ENCODE results near the gene CCDC138. TPM values are rescaled to one million over a fixed set of nuclear protein-coding genes. Genes with fewer than 3 reads are reported as not detected.
"Not testable (repeated sequence)": the region's sequence is repeated elsewhere in the genome, so short reads cannot be mapped to it uniquely, and the experiment has no call there.

The CCDC138 gene
- 1 to 10 TPM; 9.1 to 9.5 TPM for total RNA-seq

GRCh38 chr2:108786354-108787215 is at the start of gene CCDC138:
Gene CCDC138, plus strand, starts transcription at chr2:108786771. Its CDS starts 52 bp downstream, at chr2:108786823.
- peak; percentile 94 for DNase-seq
- CTCF ChIA-PET: interaction anchor here (0.7 kb wide), 1 partner anchor 498 kb away, joined by 3 read pairs; no protein-coding TSS in a partner anchor
- intact Hi-C loops (cut with micrococcal nuclease): loop anchor here (1.0 to 5.0 kb wide), 5 partner anchors 67 to 426 kb away; partner anchors contain the start of gene RANBP2
- Mint-ChIP-seq H3K27me3 (no peaks in the 10 kb centered on the region), H3K4me1 (ENCODE audit: low read depth) (peaks cover 13% of the 10 kb centered on the region), H3K4me3 (peak within 1 kb of the TSS; percentile 91), H3K9me3 (no peaks in the 10 kb centered on the region), H3K36me3 (peaks cover 15% of the 10 kb centered on the region), H3K27ac (peak within 1 kb of the TSS; percentile 81)
- POLR2A ChIA-PET: interaction anchor here (0.6 to 1.1 kb wide), 3 partner anchors 18 to 67 kb away, joined by 3 to 4 read pairs (median 3); partner anchors contain the start of gene RANBP2

- CTCF ChIA-PET; intact Hi-C loops (cut with micrococcal nuclease); H3K4me1 Mint-ChIP-seq (ENCODE audit: low read depth); DNase-seq; POLR2A ChIA-PET; H3K4me3 Mint-ChIP-seq; H3K9me3 Mint-ChIP-seq; H3K27me3 Mint-ChIP-seq; H3K27ac Mint-ChIP-seq: not testable (repeated sequence)
- H3K36me3 Mint-ChIP-seq: peaks cover 15% of the 10 kb centered on the region
These were observed 28.6 kb upstream of the CCDC138 start for GRCh38 chr2:108757973-108758372.

- H3K27ac Mint-ChIP-seq; H3K4me3 Mint-ChIP-seq; H3K27me3 Mint-ChIP-seq; H3K9me3 Mint-ChIP-seq; intact Hi-C loops (cut with micrococcal nuclease); POLR2A ChIA-PET; DNase-seq; CTCF ChIA-PET: not testable (repeated sequence)
- peaks cover 11% of the 10 kb centered on the region for H3K4me1 Mint-ChIP-seq (ENCODE audit: low read depth)
- H3K36me3 Mint-ChIP-seq: peaks cover 38% of the 10 kb centered on the region
These were observed 24.0 kb upstream of the CCDC138 start for GRCh38 chr2:108762618-108763017.

- intact Hi-C loops (cut with micrococcal nuclease); DNase-seq; H3K9me3 Mint-ChIP-seq; POLR2A ChIA-PET; H3K4me3 Mint-ChIP-seq; CTCF ChIA-PET; H3K27me3 Mint-ChIP-seq; H3K27ac Mint-ChIP-seq: not testable (repeated sequence)
- H3K36me3 Mint-ChIP-seq: peaks cover 52% of the 10 kb centered on the region
- peaks cover 20% of the 10 kb centered on the region for H3K4me1 Mint-ChIP-seq (ENCODE audit: low read depth)
These were observed 19.9 kb upstream of the CCDC138 start for GRCh38 chr2:108766671-108767070.

GRCh38 chr2:108767859-108768258 is 18.7 kb upstream of the CCDC138 start:
- H3K4me1 Mint-ChIP-seq (ENCODE audit: low read depth): peaks cover 20% of the 10 kb centered on the region
- not testable (repeated sequence) for H3K4me3 Mint-ChIP-seq, H3K27ac Mint-ChIP-seq

GRCh38 chr2:108776475-108776874 is 10.1 kb upstream of the CCDC138 start:
- no peaks in the 10 kb centered on the region for H3K4me1 Mint-ChIP-seq (ENCODE audit: low read depth)
- POLR2A ChIA-PET: no interaction called here
- CTCF ChIA-PET: no interaction called here
- DNase-seq: no peak
- H3K36me3 Mint-ChIP-seq: peaks cover 33% of the 10 kb centered on the region
- H3K27ac Mint-ChIP-seq: no peak overlapping the region
- no peaks in the 10 kb centered on the region for H3K9me3 Mint-ChIP-seq
- no peak overlapping the region for H3K4me3 Mint-ChIP-seq
- intact Hi-C loops (cut with micrococcal nuclease): no loop called here
- H3K27me3 Mint-ChIP-seq: no peaks in the 10 kb centered on the region

More at GRCh38 chr2:108767859-108768258, 18.7 kb upstream of the CCDC138 start:
- intact Hi-C loops (cut with micrococcal nuclease); CTCF ChIA-PET; DNase-seq; H3K9me3 Mint-ChIP-seq; POLR2A ChIA-PET; H3K27me3 Mint-ChIP-seq: not testable (repeated sequence)
- H3K36me3 Mint-ChIP-seq: peaks cover 60% of the 10 kb centered on the region

GRCh38 chr2:108778857-108779256 is 7.7 kb upstream of the CCDC138 start:
- H3K36me3 Mint-ChIP-seq: peaks cover 25% of the 10 kb centered on the region
- no peaks in the 10 kb centered on the region for H3K9me3 Mint-ChIP-seq
- intact Hi-C loops (cut with micrococcal nuclease): no loop called here
- no peaks in the 10 kb centered on the region for H3K27me3 Mint-ChIP-seq
- ChIA-PET CTCF (no interaction called here), POLR2A (no interaction called here)
- DNase-seq: no peak
- no peak overlapping the region for H3K27ac Mint-ChIP-seq
- H3K4me1 Mint-ChIP-seq (ENCODE audit: low read depth): no peaks in the 10 kb centered on the region
- no peak overlapping the region for H3K4me3 Mint-ChIP-seq

GRCh38 chr2:108786008-108786353 is 590 bp upstream of the CCDC138 start:
- ChIA-PET POLR2A (interaction anchor here (0.5 to 1.1 kb wide), 3 partner anchors 49 to 79 kb away, joined by 3 to 4 read pairs (median 4); partner anchors contain the start of gene RANBP2), CTCF (interaction anchor here (0.7 kb wide), 1 partner anchor 499 kb away, joined by 3 read pairs; no protein-coding TSS in a partner anchor)
- Mint-ChIP-seq H3K4me1 (ENCODE audit: low read depth) (peaks cover 13% of the 10 kb centered on the region), H3K9me3 (no peaks in the 10 kb centered on the region), H3K27ac (peak overlapping the region; percentile 81), H3K4me3 (peak overlapping the region; percentile 91), H3K36me3 (peaks cover 15% of the 10 kb centered on the region), H3K27me3 (no peaks in the 10 kb centered on the region)
- intact Hi-C loops (cut with micrococcal nuclease): loop anchor here (1.0 to 5.0 kb wide), 5 partner anchors 67 to 426 kb away; partner anchors contain the start of gene RANBP2
- no peak for DNase-seq

GRCh38 chr2:108787216-108787541 is 608 bp downstream of the CCDC138 start:
- no peaks in the 10 kb centered on the region for H3K27me3 Mint-ChIP-seq
- no peaks in the 10 kb centered on the region for H3K9me3 Mint-ChIP-seq
- peaks cover 13% of the 10 kb centered on the region for H3K4me1 Mint-ChIP-seq (ENCODE audit: low read depth)
- DNase-seq: no peak
- peak overlapping the region; percentile 51 for H3K27ac Mint-ChIP-seq
- peak overlapping the region; percentile 91 for H3K4me3 Mint-ChIP-seq
- intact Hi-C loops (cut with micrococcal nuclease): loop anchor here (2.0 to 5.0 kb wide), 2 partner anchors 334 to 425 kb away; no protein-coding TSS in a partner anchor
- ChIA-PET POLR2A (interaction anchor here (1.0 kb wide), 1 partner anchor 18 kb away, joined by 3 read pairs; no protein-coding TSS in a partner anchor), CTCF (no interaction called here)
- H3K36me3 Mint-ChIP-seq: peaks cover 16% of the 10 kb centered on the region

- intact Hi-C loops (cut with micrococcal nuclease): no loop called here
- Mint-ChIP-seq H3K4me3 (no peak overlapping the region), H3K36me3 (peaks cover 37% of the 10 kb centered on the region), H3K27me3 (no peaks in the 10 kb centered on the region), H3K4me1 (ENCODE audit: low read depth) (no peaks in the 10 kb centered on the region), H3K9me3 (peaks cover under 1% of the 10 kb centered on the region), H3K27ac (no peak overlapping the region)
- CTCF ChIA-PET: no interaction called here
- POLR2A ChIA-PET: no interaction called here
- DNase-seq: no peak
These were observed 16.6 kb downstream of the CCDC138 start for GRCh38 chr2:108803045-108803736.

GRCh38 chr2:108805032-108805431 is 18.5 kb downstream of the CCDC138 start:
- Mint-ChIP-seq H3K4me3 (no peak overlapping the region), H3K9me3 (peaks cover 18% of the 10 kb centered on the region), H3K36me3 (peaks cover 42% of the 10 kb centered on the region), H3K27ac (no peak overlapping the region), H3K4me1 (ENCODE audit: low read depth) (no peaks in the 10 kb centered on the region), H3K27me3 (no peaks in the 10 kb centered on the region)
- ChIA-PET POLR2A (interaction anchor here (0.9 kb wide), 1 partner anchor 18 kb away, joined by 3 read pairs; the partner anchor contains the start of gene CCDC138), CTCF (no interaction called here)
- DNase-seq: no peak
- intact Hi-C loops (cut with micrococcal nuclease): no loop called here

- Mint-ChIP-seq H3K4me3 (no peak overlapping the region), H3K27ac (no peak overlapping the region), H3K9me3 (peaks cover 24% of the 10 kb centered on the region), H3K36me3 (peaks cover 46% of the 10 kb centered on the region), H3K4me1 (ENCODE audit: low read depth) (no peaks in the 10 kb centered on the region), H3K27me3 (no peaks in the 10 kb centered on the region)
- POLR2A ChIA-PET: no interaction called here
- intact Hi-C loops (cut with micrococcal nuclease): no loop called here
- no peak for DNase-seq
- CTCF ChIA-PET: no interaction called here
These were observed 19.2 kb downstream of the CCDC138 start for GRCh38 chr2:108805782-108806181.
